Cortex of kidney (tissue), 1 donor: ENCODE results near the gene XYLT1.

Experiments used
- DNase-seq: peaks from one replicate; lab custom pipeline; 2025; lab: John Stamatoyannopoulos, UW

Gene XYLT1

GRCh38 chr16:17228048-17228707 is 242.6 kb downstream of the XYLT1 start:
- no peak for DNase-seq

DNA sequence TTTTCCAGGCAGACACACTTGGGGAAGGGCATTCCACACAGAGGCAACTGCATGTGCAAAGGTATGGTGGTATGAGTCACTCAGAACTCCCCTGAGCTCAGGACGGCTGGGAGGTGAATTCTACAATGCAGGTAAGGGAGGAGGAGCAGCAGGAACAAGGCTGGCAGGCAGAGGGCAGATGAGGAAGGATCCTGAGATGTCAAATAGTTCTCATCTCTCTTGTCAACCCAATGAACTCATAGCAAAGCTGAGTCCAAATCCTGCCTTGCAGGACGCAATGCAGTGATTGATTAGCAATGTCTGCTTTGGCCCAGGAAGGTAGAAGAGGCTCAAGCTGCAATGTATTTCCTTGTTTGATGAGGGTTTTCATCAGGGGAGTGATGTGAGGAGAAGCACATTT is 243.5 kb downstream of the XYLT1 start:
- no peak for DNase-seq

DNA sequence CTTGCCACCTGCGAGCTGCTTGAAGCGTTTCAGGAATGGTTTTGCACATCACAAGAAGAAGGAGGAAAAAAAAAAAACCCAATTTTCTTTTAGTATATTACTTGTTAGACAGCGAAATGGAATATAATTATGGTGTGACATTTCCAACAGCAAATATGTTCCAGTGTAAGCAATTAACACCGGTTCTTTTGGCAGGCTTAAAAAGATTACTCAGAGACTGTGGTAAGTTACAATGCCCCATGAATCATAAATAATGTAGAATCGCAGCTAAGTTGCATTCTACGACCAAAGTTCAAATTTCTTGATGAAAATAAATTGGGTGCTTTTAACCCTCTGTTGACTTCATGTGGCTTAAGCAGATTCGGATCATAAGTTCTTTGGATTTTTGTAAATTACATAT is 245.2 kb downstream of the XYLT1 start:
- no peak for DNase-seq

- DNase-seq: no peak
Measured at GRCh38 chr16:17224879-17225281, 245.9 kb downstream of the XYLT1 start.

- no peak for DNase-seq
Measured at GRCh38 chr16:17224350-17224749, 246.4 kb downstream of the XYLT1 start.

- DNase-seq: no peak
Measured at GRCh38 chr16:17223576-17223975, 247.2 kb downstream of the XYLT1 start.

DNA sequence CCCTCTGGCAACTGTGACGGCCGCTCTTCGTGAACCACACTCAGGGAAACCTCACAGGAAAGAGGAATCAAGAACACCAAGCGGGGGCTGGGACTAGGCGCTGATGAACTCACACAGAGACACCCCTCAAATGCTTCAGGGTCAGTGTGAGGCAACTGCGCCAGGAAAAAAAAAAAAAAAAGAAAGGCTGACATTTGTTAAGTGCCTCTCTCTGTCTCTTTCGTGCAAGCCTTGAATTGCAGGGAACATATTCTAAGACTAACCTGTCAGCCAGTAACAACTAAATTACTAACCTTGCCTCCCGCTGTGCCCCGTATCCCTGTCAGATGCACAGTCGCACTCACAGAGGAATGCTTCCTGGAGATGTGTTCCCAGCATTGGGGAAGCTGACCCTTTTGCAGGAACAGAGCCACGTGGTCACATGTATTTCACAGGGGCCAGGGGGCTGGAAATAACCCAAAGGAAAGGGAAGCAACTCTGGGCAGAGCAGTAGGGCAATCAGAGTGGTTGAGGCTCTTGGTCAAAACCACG is 247.8 kb downstream of the XYLT1 start:
- no peak for DNase-seq

DNA sequence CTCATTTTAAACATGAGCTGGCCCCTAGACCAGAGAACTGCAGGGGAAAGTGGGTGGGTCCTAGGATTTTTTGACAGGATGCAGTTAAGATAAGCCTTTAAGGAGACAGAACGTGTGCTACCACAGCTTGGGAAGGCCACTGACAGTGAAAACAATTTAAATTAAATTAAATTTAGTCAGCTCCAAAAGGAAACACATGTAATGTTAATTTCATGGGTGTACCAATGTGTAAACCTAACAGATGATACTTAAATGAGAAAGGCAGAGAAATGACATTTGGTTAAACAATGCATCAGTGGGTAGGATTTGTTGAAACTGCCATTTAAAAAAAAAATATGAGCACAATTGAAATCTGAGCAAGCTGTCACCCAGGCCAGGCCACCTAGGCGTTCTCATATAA is 250.8 kb downstream of the XYLT1 start:
- no peak for DNase-seq

GRCh38 chr16:17215936-17216335 is 254.8 kb downstream of the XYLT1 start:
- no peak for DNase-seq

GRCh38 chr16:17215306-17215705 is 255.5 kb downstream of the XYLT1 start:
- DNase-seq: no peak

DNA sequence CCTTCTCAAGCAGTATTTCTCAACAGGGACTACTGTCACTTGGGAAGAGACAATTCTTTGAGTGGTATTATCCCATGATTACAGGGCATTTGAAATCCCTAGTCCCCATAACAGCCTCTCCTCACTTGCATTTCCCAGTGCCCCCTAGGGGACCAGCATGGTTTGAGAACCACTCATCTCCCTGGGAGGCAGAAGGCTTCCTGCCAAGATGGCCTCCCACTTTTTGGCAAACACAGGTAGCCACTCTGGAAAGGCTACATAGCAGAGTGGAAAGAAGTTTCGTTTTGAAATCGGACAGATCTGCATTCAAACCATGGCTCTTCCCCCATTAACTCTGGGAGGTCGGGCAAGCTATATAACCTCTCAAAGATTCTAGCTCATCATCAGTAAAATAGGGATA is 256.8 kb downstream of the XYLT1 start:
- DNase-seq: no peak

GRCh38 chr16:17213025-17213424 is 257.7 kb downstream of the XYLT1 start:
- DNase-seq: no peak

- no peak for DNase-seq
Measured at GRCh38 chr16:17212606-17213005, 258.2 kb downstream of the XYLT1 start.

DNA sequence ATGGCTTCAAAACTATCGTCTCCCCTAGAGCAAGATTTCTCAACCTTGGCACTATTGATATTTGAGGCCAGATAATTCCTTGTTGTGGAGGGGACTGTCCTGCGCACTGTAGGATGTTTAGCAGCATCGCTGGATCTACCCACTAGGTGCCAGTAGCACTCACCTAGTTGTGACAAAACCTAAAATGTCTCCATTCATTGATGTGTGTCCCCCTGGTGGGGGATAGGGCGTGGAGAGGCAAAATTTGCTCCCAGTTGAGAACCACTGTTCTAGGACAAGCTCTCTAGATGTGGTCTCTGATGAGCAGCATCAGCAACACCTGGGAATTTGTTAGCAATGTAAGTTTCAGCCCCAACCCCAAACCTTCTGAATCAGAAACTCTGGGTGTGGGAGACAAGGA is 259.0 kb downstream of the XYLT1 start:
- DNase-seq: no peak

- no peak for DNase-seq
Measured at GRCh38 chr16:17206712-17207111, 264.0 kb downstream of the XYLT1 start.

DNA sequence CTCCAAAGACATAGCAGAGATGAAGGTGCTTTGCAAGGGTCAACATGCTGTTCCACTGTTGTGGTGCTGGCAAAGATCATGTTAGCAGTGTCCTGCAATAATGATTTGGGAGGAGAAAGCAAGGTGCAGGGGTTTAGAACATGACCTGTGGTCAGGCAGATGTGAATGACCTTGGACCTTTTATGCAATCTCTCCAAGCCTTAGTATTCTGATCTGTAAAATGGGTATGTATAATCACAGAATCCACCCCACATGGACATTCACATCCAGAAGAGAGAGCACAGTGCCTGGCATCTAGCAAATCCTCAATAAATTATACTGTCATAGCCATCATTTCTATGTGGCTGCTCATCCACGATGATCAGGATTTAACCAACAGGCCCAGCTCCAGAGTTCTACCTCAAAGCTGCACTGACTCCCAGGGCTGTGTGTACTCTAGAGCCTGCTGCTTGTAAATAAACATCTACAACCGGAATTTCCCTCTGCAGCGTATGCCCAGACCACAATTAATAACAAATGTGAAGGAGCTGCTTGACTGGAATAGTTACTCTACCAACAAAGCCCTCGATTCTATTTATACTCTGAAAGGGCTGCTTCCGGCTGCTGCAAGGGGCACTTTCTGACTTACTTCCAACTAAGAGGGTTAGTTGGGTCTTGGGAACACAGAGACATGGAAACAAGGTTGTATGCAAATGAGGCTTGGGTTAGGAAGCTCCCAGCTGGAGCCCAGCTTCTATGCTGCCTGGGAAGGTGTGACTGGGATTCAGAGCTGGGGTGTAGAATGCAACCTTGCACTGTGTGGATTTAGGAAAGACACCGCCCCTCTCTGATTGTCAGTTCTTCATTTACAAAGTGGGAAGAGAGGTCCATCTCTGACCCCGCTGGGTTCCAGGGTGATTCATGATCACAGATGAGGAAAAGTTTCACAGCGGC is 265.2 kb downstream of the XYLT1 start:
- DNase-seq: no peak

DNA sequence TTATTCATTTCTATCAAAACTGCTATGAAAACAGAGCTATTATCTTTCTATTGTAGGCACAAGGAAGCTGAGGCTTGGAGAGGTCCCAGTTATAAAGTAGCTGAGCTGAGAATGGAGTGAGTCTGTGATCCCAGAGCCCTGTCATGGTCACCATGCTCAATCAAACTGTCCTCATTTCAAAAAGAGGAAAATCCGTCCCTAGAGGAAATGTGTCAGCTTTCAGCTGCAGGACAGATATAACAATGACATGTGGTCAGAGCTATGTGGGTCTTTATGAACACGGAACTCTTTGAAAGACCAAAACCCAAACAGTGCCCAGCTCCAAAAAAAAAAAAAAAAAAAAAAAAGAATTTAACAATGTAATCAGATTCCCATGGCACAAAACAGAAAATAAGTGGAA is 266.1 kb downstream of the XYLT1 start:
- DNase-seq: no peak

DNA sequence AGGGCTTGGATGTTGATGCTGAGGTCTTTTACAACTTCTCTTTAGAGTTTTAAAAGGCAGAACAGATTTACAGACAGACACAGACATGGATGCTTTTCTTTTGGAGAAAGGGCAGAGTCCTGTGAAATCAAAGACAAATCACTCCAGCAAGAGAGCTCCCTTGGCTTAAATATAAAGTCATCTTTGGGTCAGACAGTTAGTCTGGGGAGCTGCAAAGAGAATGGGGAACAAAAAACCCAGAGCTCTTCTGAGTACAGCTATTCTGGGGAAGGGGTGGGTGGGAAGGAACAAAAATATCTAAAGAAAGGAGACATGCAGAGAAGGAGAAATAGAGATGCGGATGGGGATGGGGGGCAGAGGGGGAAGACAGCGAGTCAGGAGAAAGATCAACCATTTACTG is 266.6 kb downstream of the XYLT1 start:
- no peak for DNase-seq

GRCh38 chr16:17203424-17203823 is 267.3 kb downstream of the XYLT1 start:
- DNase-seq: no peak

DNA sequence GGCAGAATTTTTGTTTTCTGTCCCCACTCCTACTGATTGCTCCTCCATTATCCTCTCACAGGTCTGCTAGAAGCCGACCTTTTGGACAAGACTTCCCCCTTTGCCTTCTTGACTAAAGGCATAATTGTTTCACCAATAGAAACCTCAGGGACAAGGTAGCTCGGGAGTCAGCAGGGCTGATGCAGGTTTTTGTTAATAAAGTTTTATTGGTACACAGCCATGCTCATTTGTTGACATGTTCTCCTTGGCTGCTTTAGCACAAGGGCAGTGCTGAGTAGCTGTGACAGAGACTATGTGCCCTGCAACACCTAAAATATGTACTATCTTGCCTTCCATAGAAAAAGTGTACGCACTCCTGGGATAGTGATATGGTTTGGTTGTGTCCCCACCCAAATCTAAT is 271.6 kb downstream of the XYLT1 start:
- DNase-seq: no peak

DNA sequence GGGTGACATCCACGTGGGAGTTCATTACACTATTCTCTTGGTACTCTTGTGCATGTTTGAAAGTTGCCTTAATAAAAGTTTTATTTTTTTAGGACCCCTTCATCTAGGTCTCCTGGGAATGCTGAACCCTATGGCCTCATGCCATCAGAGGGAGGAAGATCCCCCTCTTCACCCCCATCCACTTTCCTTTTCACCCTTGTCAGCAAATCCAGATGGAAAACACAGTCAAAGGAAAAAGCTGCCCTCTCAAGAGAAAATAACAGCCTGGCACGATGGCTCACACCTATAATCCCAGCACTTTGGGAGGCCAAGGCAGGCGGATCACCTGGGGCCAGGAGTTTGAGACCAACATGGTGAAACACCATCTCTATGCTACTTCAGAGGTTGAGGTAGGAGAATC is 274.2 kb downstream of the XYLT1 start:
- DNase-seq: no peak

GRCh38 chr16:17194190-17194780 is 276.5 kb downstream of the XYLT1 start:
- DNase-seq: no peak

DNA sequence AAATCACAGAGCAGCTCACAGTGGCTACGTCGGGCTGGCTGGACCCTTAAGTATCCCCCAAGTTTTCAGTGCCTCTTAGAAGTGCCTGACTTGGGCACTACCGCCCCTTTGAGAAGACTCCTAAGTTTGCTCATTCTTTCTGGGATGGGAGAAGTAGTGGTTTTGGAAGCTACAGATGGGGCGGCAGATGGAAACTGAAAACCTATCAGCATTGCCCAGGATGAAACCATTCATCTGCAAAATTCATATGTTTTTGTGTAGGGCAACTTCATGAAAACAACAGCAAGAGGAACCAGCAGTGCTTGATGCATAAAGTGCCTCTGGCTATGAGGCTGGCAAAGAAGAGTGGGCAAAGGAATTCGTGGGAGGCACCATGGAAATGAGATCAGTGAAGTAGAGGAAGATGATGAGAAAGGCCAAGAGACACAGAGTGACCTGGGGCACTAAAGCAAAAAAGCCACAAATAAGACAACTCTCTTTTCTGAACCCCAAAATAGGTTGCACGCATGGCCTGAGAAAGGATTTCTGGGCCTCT is 277.1 kb downstream of the XYLT1 start:
- no peak for DNase-seq
